ENCODE measurements around the gene DEXI.

Gene DEXI

DNA sequence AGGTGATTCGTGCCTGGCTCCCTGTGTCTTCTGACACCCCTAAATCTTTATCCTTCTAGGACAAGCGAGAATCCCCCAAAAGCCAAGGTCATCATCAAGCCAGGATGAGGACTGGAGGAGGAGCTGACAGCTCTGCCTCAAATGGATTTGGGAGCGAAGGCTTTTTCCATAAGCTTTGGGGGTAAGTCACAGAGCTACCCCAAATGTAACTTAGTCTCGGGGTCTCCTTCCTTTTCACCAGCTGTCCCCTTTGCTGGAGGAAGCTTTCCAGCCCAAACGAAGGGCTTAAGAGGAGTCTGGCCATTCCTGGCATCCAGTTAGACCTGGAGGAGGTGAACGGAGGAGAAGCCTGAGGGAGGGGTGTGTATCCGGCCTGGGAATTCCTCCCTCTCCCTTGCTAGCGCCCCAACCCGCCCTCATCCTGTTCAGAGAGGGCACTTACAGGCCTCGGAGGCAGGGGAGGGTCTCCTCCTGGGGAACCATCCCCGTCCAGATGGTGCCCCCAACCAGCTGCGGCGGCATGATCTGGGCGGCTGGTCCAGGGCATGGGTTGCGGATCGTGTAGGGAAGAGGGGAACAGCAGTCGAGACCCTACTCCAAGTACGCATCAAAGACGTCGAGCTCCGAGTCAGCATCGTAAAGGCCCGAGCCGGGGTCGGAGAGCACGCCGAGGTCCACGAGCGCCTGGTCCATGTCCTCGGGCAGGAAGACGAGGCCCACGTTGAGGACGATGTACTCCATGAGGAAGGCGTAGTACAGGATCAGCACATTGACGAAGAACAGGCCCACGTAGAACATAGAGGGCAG is 938 bp downstream of the DEXI start:
- 6% methylated on average over 28 of the region's 36 CpGs for WGBS
- no peak overlapping the region for H3K14ac ChIP-seq (ENCODE audit: low read length in 2 of 2)
- no peak for DNase-seq
- no peaks in the 10 kb centered on the region for H3K27me3 ChIP-seq (ENCODE audit: control insufficient read depth in 1 of 2, insufficient read depth in 1 of 2, low read length in 2 of 2)
- peaks cover 33% of the 10 kb centered on the region for H3K79me1 ChIP-seq (replicated peaks; ENCODE audit: low read length, poor library complexity, severe bottlenecking)
- H2AFZ ChIP-seq (ENCODE audit: low read depth, low read length) = no peak overlapping the region
- peak overlapping the region; percentile 95 for H3K4me2 ChIP-seq (ENCODE audit: low read length, poor library complexity, severe bottlenecking)
- H3K23ac ChIP-seq (ENCODE audit: low read length in 2 of 2) = peak overlapping the region; percentile 40 to 62
- H3K4me1 ChIP-seq (ENCODE audit: control insufficient read depth, insufficient read depth, low read depth, low read length) = peaks cover 40% of the 10 kb centered on the region
- no peak overlapping the region for H2AK5ac ChIP-seq (ENCODE audit: low read length, severe bottlenecking)
- peak overlapping the region; percentile 46 for H4K91ac ChIP-seq (ENCODE audit: low read length)
- H2BK120ac ChIP-seq (ENCODE audit: low read depth, low read length) = no peak overlapping the region
- no peak overlapping the region for H2BK12ac ChIP-seq (ENCODE audit: low read length in 2 of 2)
- H3K18ac ChIP-seq (ENCODE audit: low read depth in 1 of 2, low read length in 2 of 2) = peak overlapping the region; percentile 46 to 47
- H3K27ac ChIP-seq (ENCODE audit: low read length, poor library complexity, severe bottlenecking) = no peak overlapping the region
- no peaks in the 10 kb centered on the region for H3K9me3 ChIP-seq (ENCODE audit: control insufficient read depth, low read length)
- H3K4me3 ChIP-seq (ENCODE audit: insufficient read depth in 1 of 2, low read depth in 1 of 2, low read length in 2 of 2) = peak overlapping the region; percentile 71 to 93
- H4K8ac ChIP-seq (ENCODE audit: low read length) = no peak overlapping the region
- peak overlapping the region; percentile 85 for H3K9ac ChIP-seq (ENCODE audit: low read length)
- no peak overlapping the region for H2BK15ac ChIP-seq (ENCODE audit: low read depth, poor library complexity, severe bottlenecking)
- no peak overlapping the region for H2BK5ac ChIP-seq (ENCODE audit: low read depth, low read length, poor library complexity, severe bottlenecking)
- H3K36me3 ChIP-seq (ENCODE audit: control insufficient read depth in 1 of 2, insufficient read depth in 2 of 2, low read depth in 1 of 2, low read length in 2 of 2) = peaks cover 15 to 28% of the 10 kb centered on the region in 2 experiments
- H3K4ac ChIP-seq (ENCODE audit: low read depth in 1 of 2, low read length in 2 of 2) = no peak overlapping the region

DNA sequence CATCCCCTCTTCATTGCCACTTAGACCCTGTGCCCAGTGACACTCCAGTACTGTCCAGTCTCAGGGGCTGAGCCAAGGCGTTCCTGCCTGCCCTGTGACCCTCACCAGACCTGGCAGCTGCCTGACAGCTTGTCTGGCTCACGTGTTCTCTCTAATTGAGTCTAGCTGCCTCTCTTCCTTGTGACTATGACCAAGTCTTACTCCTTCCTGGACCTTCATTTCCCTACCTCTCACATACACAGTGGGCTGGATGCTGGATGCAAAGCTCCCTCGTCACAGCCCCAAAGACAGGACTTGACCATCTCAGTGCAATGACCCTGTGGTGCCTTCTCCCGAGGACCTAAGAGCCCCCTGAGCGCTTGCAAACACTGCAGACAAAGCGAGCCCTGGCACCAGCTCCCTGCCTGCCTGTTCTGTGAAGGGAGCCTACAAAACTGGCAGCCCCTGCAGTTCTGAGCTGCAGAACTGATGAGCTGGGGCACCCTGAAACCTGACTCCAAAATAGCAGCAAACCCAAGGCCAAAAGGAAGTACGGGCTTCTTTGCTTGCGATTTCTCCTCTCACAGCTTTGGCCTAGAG is 1.7 kb downstream of the DEXI start:
- Histone ChIP-seq H3K4me2 (ENCODE audit: low read length, poor library complexity, severe bottlenecking) (peak overlapping the region; percentile 95), H3K36me3 (ENCODE audit: control insufficient read depth in 1 of 2, insufficient read depth in 2 of 2, low read depth in 1 of 2, low read length in 2 of 2) (peaks cover 15 to 28% of the 10 kb centered on the region in 2 experiments), H3K4me1 (ENCODE audit: control insufficient read depth, insufficient read depth, low read depth, low read length) (peaks cover 37% of the 10 kb centered on the region), H2BK15ac (ENCODE audit: low read depth, poor library complexity, severe bottlenecking) (no peak overlapping the region), H4K8ac (ENCODE audit: low read length) (no peak overlapping the region), H3K27me3 (ENCODE audit: control insufficient read depth in 1 of 2, insufficient read depth in 1 of 2, low read length in 2 of 2) (no peaks in the 10 kb centered on the region), H3K9me3 (ENCODE audit: control insufficient read depth, low read length) (no peaks in the 10 kb centered on the region), H3K4ac (ENCODE audit: low read depth in 1 of 2, low read length in 2 of 2) (no peak overlapping the region), H2BK120ac (ENCODE audit: low read depth, low read length) (no peak overlapping the region), H3K23ac (ENCODE audit: low read length in 2 of 2) (peak overlapping the region in 1 of 2 experiments; percentile 47), H4K91ac (ENCODE audit: low read length) (no peak overlapping the region), H3K4me3 (ENCODE audit: insufficient read depth in 1 of 2, low read depth in 1 of 2, low read length in 2 of 2) (peak overlapping the region; percentile 71 to 93), H3K14ac (ENCODE audit: low read length in 2 of 2) (peak overlapping the region in 1 of 2 experiments; percentile 76), H2BK5ac (ENCODE audit: low read depth, low read length, poor library complexity, severe bottlenecking) (no peak overlapping the region), H2BK12ac (ENCODE audit: low read length in 2 of 2) (no peak overlapping the region), H2AK5ac (ENCODE audit: low read length, severe bottlenecking) (no peak overlapping the region), H3K18ac (ENCODE audit: low read depth in 1 of 2, low read length in 2 of 2) (no peak overlapping the region), H2AFZ (ENCODE audit: low read depth, low read length) (no peak overlapping the region), H3K79me1 (replicated peaks; ENCODE audit: low read length, poor library complexity, severe bottlenecking) (peaks cover 36% of the 10 kb centered on the region), H3K9ac (ENCODE audit: low read length) (peak overlapping the region; percentile 85), H3K27ac (ENCODE audit: low read length, poor library complexity, severe bottlenecking) (no peak overlapping the region)
- WGBS = 59% methylated on average over 8 of the region's 8 CpGs
- DNase-seq = no peak

DNA sequence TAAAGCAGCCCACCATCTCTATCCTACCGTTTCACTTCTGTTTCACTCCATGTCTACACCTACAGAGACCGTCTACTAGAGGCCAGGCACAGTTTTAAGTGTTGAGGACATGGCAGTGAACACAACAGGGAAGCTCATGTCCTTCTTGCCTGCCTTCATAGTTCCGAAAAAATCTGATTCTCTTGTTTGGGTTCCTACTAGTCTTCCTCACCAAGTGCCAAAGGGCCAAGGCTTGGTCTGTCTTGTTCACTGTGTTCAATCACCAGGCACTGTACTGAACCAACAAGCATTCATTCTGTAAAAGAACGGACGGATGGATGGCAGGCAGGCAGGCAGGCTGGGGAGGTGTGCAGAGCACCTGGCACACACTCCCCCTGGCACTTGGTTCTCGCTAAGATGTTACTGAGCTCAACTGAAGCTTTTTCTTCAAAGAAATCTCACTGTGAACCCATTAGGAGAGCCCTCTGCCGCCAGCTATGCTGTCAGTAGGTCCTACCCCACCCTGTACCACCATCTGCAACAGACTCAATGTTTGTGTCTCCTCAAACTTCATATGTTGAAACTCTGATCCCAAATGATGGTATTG is 2.5 kb downstream of the DEXI start:
- Histone ChIP-seq H4K91ac (ENCODE audit: low read length) (no peak overlapping the region), H4K8ac (ENCODE audit: low read length) (no peak overlapping the region), H2BK120ac (ENCODE audit: low read depth, low read length) (no peak overlapping the region), H3K18ac (ENCODE audit: low read depth in 1 of 2, low read length in 2 of 2) (no peak overlapping the region), H3K36me3 (ENCODE audit: control insufficient read depth in 1 of 2, insufficient read depth in 2 of 2, low read depth in 1 of 2, low read length in 2 of 2) (peaks cover 15 to 31% of the 10 kb centered on the region in 2 experiments), H3K4me1 (ENCODE audit: control insufficient read depth, insufficient read depth, low read depth, low read length) (peaks cover 32% of the 10 kb centered on the region), H3K4me3 (ENCODE audit: insufficient read depth in 1 of 2, low read depth in 1 of 2, low read length in 2 of 2) (peak overlapping the region in 1 of 2 experiments; percentile 93), H3K27ac (ENCODE audit: low read length, poor library complexity, severe bottlenecking) (no peak overlapping the region), H2BK12ac (ENCODE audit: low read length in 2 of 2) (no peak overlapping the region), H2BK15ac (ENCODE audit: low read depth, poor library complexity, severe bottlenecking) (no peak overlapping the region), H3K4ac (ENCODE audit: low read depth in 1 of 2, low read length in 2 of 2) (peak overlapping the region in 1 of 2 experiments; percentile 7), H2BK5ac (ENCODE audit: low read depth, low read length, poor library complexity, severe bottlenecking) (no peak overlapping the region), H3K14ac (ENCODE audit: low read length in 2 of 2) (no peak overlapping the region), H2AK5ac (ENCODE audit: low read length, severe bottlenecking) (no peak overlapping the region), H3K9me3 (ENCODE audit: control insufficient read depth, low read length) (no peaks in the 10 kb centered on the region), H3K4me2 (ENCODE audit: low read length, poor library complexity, severe bottlenecking) (no peak overlapping the region), H3K9ac (ENCODE audit: low read length) (peak overlapping the region; percentile 85), H3K23ac (ENCODE audit: low read length in 2 of 2) (no peak overlapping the region), H2AFZ (ENCODE audit: low read depth, low read length) (no peak overlapping the region), H3K79me1 (replicated peaks; ENCODE audit: low read length, poor library complexity, severe bottlenecking) (peaks cover 32% of the 10 kb centered on the region), H3K27me3 (ENCODE audit: control insufficient read depth in 1 of 2, insufficient read depth in 1 of 2, low read length in 2 of 2) (no peaks in the 10 kb centered on the region)
- no peak for DNase-seq
- WGBS = 90% methylated on average over 7 of the region's 7 CpGs
